ENCODE data around the gene CALN1.

The CALN1 gene

DNA sequence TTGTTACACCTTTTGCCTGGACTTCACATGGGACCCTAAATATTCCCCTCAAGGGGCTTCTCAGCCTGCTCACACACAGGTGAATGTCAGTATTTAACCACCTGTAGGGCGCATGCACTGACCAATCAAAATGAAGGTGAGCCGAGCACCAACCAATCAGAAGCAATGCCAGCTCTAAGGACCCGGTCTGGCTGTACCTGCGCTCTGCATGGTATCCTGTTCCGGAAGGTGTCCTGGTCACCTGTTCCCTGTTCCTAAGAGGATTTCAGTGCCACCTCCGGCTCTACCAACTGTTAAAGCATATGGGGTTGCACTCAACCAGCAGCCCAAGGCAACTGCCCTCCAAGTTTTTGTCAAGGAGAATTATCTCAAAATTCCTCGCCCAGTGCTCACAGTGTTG is 18.4 kb upstream of the CALN1 start:
- TF ChIP-seq POLR2AphosphoS5 (IDR thresholded peaks at IDR 0.05; ENCODE audit: low read depth, low read length) = no peak
- TF ChIP-seq SIN3A (IDR thresholded peaks at IDR 0.05; ENCODE audit: borderline replicate concordance, insufficient read depth, low read length) = no peak
- no peak for TF ChIP-seq FOXP2 (optimal IDR thresholded peaks at IDR 0.05; ENCODE audit: borderline replicate concordance, extremely low read depth, extremely low read length, insufficient read depth)
- no peak for TF ChIP-seq TAF1 (IDR thresholded peaks at IDR 0.05; ENCODE audit: borderline replicate concordance, insufficient read depth, low read length)
- TF ChIP-seq, protein P1, sequence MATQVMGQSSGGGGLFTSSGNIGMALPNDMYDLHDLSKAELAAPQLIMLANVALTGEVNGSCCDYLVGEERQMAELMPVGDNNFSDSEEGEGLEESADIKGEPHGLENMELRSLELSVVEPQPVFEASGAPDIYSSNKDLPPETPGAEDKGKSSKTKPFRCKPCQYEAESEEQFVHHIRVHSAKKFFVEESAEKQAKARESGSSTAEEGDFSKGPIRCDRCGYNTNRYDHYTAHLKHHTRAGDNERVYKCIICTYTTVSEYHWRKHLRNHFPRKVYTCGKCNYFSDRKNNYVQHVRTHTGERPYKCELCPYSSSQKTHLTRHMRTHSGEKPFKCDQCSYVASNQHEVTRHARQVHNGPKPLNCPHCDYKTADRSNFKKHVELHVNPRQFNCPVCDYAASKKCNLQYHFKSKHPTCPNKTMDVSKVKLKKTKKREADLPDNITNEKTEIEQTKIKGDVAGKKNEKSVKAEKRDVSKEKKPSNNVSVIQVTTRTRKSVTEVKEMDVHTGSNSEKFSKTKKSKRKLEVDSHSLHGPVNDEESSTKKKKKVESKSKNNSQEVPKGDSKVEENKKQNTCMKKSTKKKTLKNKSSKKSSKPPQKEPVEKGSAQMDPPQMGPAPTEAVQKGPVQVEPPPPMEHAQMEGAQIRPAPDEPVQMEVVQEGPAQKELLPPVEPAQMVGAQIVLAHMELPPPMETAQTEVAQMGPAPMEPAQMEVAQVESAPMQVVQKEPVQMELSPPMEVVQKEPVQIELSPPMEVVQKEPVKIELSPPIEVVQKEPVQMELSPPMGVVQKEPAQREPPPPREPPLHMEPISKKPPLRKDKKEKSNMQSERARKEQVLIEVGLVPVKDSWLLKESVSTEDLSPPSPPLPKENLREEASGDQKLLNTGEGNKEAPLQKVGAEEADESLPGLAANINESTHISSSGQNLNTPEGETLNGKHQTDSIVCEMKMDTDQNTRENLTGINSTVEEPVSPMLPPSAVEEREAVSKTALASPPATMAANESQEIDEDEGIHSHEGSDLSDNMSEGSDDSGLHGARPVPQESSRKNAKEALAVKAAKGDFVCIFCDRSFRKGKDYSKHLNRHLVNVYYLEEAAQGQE (IDR thresholded peaks at IDR 0.05; ENCODE audit: insufficient read depth in 1 of 2, low read depth in 2 of 2, low read length in 2 of 2) = no peak

DNA sequence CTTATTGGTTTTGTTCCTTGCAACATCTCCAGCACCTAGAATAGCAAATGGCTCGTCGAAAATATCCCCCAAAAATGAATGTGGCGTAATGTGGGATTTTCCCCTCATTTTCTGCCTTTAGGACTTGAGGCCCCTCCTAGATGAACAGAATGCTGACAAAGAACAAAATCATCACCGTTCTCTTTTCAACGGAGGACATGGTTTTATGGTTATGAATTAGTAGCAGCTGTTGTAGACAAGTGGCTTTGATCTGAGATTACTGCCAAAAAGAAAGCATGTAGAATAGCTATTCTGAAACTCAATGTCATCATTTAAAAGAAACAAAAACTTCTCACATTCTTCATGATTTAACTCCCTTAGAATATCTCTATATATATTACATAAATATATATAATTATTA is 17.2 kb upstream of the CALN1 start:
- no peak for TF ChIP-seq FOXP2 (optimal IDR thresholded peaks at IDR 0.05; ENCODE audit: borderline replicate concordance, extremely low read depth, extremely low read length, insufficient read depth)
- TF ChIP-seq, protein P1 (IDR thresholded peaks at IDR 0.05; ENCODE audit: insufficient read depth in 1 of 2, low read depth in 2 of 2, low read length in 2 of 2) = no peak
- TF ChIP-seq SIN3A (IDR thresholded peaks at IDR 0.05; ENCODE audit: borderline replicate concordance, insufficient read depth, low read length) = no peak
- no peak for TF ChIP-seq POLR2AphosphoS5 (IDR thresholded peaks at IDR 0.05; ENCODE audit: low read depth, low read length)
- no peak for TF ChIP-seq TAF1 (IDR thresholded peaks at IDR 0.05; ENCODE audit: borderline replicate concordance, insufficient read depth, low read length)

DNA sequence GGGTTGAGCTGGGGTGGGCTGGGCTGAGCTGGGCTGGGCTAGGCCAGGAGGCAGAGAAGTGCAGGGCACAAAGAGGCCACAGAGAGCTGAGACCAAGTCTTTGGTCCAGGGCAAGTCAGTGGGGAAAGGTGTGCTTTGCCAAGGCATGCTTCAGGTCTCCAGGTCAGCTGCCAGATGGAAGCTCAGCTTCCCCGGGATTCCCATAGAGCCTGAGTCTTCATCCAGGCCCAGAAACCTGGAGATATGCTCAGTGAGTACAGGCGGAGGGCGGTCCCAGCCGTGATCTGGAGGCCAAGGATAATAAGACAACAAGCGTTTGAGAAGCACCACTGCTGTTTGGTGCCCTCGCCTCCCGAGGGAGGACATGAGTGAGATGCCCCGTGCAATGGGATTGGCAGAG is 4.7 kb upstream of the CALN1 start:
- no peak for TF ChIP-seq POLR2AphosphoS5 (IDR thresholded peaks at IDR 0.05; ENCODE audit: low read depth, low read length)
- TF ChIP-seq, protein P1 (IDR thresholded peaks at IDR 0.05; ENCODE audit: insufficient read depth in 1 of 2, low read depth in 2 of 2, low read length in 2 of 2) = no peak
- no peak for TF ChIP-seq FOXP2 (optimal IDR thresholded peaks at IDR 0.05; ENCODE audit: borderline replicate concordance, extremely low read depth, extremely low read length, insufficient read depth)
- no peak for TF ChIP-seq SIN3A (IDR thresholded peaks at IDR 0.05; ENCODE audit: borderline replicate concordance, insufficient read depth, low read length)
- no peak for TF ChIP-seq TAF1 (IDR thresholded peaks at IDR 0.05; ENCODE audit: borderline replicate concordance, insufficient read depth, low read length)

DNA sequence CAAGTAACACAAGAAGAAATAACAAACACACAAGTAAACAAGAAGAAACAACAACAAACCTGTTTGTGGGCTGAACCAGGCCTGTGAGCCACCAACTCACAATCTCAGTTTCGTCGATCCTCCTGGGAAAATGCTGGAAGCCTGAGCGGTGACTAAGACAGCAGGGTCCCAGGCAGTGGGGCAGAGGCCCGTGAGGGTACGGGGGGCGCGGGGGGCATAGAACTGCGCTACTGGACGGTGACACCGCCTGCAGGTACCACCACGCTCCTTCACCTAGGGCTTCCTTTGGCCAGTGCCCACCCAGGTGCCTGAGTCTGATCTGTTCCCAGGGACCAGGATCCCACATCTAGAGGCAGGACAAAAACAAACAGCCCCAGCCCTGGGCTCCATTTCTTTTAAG is 3.4 kb upstream of the CALN1 start:
- TF ChIP-seq FOXP2 (optimal IDR thresholded peaks at IDR 0.05; ENCODE audit: borderline replicate concordance, extremely low read depth, extremely low read length, insufficient read depth) = no peak
- TF ChIP-seq SIN3A (IDR thresholded peaks at IDR 0.05; ENCODE audit: borderline replicate concordance, insufficient read depth, low read length) = no peak
- TF ChIP-seq, protein P1 (IDR thresholded peaks at IDR 0.05; ENCODE audit: insufficient read depth in 1 of 2, low read depth in 2 of 2, low read length in 2 of 2) = no peak
- TF ChIP-seq POLR2AphosphoS5 (IDR thresholded peaks at IDR 0.05; ENCODE audit: low read depth, low read length) = no peak
- no peak for TF ChIP-seq TAF1 (IDR thresholded peaks at IDR 0.05; ENCODE audit: borderline replicate concordance, insufficient read depth, low read length)

DNA sequence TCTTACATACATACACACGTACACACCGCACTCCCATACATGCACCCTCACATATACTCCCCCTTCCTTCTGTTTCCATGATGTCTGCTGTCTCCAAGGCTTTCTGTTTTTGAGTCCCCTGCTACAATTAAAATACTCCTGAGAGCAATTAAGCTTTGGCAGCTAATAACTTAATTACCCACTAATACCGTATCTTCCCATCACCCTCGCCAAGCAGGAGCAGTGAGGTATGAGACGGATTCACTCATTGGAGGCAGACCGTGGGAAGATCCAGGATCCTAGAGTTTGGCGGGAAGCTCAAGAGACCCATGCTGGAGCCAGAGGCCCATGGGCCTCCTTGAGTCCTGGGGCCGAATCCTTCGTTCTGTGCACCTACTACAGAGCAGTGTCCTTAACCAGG is 1.7 kb upstream of the CALN1 start:
- no peak for TF ChIP-seq POLR2AphosphoS5 (IDR thresholded peaks at IDR 0.05; ENCODE audit: low read depth, low read length)
- TF ChIP-seq, protein P1 (IDR thresholded peaks at IDR 0.05; ENCODE audit: insufficient read depth in 1 of 2, low read depth in 2 of 2, low read length in 2 of 2) = no peak
- TF ChIP-seq SIN3A (IDR thresholded peaks at IDR 0.05; ENCODE audit: borderline replicate concordance, insufficient read depth, low read length) = no peak
- no peak for TF ChIP-seq TAF1 (IDR thresholded peaks at IDR 0.05; ENCODE audit: borderline replicate concordance, insufficient read depth, low read length)
